Measurements from ENCODE around the gene PPIF. TPM values are rescaled to one million over a fixed set of nuclear protein-coding genes. Genes with fewer than 3 reads are reported as not detected.

PPIF gene
- total and polyA plus RNA-seq, 4 donors, result 22.2 to 84.3 (median 60.0) TPM

DNA sequence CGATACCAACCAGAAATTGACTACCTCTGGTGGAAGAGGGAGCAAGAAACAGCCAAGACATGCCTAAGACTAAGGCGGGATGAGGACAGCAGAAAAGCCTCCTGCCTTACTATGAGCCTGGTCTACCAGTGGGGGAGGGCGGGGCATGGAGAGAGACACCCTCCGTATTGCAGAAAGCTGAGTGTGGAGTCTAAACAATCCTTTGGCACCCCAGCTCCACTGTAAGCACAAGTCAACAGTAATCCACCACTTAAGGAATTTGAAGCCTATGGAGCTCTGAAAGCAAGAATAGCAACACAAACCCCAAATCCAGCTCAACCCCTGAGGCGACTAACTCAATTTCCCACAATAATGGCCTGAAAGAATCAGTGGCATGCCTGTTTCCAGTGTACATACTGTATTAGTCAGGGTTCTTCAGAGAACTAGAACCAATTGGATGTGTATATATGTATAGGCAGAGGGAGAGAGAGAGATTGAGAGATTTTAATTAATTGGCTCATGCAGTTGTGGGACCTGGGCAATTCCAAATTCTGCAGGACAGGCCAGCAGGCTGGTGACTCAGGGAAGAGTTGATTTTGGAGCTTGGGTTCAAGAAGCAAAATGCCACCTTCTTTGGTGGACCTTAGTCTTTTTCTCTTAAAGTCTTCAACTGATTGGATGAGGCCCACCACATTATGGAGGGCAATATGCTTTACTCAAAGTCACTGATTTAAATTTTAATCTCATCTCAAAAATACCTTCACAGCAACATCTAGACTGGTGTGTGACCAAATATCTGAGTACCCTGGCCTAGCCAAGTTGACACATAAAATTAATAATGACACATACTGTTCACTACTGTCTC, 13.5 kb downstream of the PPIF start:
- WGBS, result 89% methylated on average over 5 of the region's 5 CpGs
- H3K9me3 ChIP-seq (ENCODE audit: control insufficient read depth in 4 of 4, low read length in 3 of 4), result no peaks in the 10 kb centered on the region
- no peak overlapping the region for H3K9ac ChIP-seq (ENCODE audit: low read depth in 1 of 2, low read length in 2 of 2)
- TF ChIP-seq HNF4A (conservative IDR thresholded peaks at IDR 0.05), result no peak
- no peak for TF ChIP-seq FOXA1 (IDR thresholded peaks at IDR 0.05)
- TF ChIP-seq TAF1 (conservative IDR thresholded peaks at IDR 0.05), result no peak
- no peak for TF ChIP-seq EGR1 (IDR thresholded peaks at IDR 0.05; ENCODE audit: low read depth in 2 of 2)
- TF ChIP-seq MAX (IDR thresholded peaks at IDR 0.05), result no peak
- TF ChIP-seq FOXA2 (IDR thresholded peaks at IDR 0.05), result no peak
- TF ChIP-seq NR2F2 (IDR thresholded peaks at IDR 0.05), result no peak
- TF ChIP-seq, protein P1, sequence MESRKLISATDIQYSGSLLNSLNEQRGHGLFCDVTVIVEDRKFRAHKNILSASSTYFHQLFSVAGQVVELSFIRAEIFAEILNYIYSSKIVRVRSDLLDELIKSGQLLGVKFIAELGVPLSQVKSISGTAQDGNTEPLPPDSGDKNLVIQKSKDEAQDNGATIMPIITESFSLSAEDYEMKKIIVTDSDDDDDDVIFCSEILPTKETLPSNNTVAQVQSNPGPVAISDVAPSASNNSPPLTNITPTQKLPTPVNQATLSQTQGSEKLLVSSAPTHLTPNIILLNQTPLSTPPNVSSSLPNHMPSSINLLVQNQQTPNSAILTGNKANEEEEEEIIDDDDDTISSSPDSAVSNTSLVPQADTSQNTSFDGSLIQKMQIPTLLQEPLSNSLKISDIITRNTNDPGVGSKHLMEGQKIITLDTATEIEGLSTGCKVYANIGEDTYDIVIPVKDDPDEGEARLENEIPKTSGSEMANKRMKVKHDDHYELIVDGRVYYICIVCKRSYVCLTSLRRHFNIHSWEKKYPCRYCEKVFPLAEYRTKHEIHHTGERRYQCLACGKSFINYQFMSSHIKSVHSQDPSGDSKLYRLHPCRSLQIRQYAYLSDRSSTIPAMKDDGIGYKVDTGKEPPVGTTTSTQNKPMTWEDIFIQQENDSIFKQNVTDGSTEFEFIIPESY (IDR thresholded peaks at IDR 0.05), result no peak
- no peak for TF ChIP-seq SP1 (IDR thresholded peaks at IDR 0.05)
- no peak for TF ChIP-seq RXRA (IDR thresholded peaks at IDR 0.05)
- TF ChIP-seq CTCF (IDR thresholded peaks at IDR 0.05; ENCODE audit: low read depth, low read length, missing input control), result no peak
- TF ChIP-seq REST (IDR thresholded peaks at IDR 0.05), result no peak
- no peak for TF ChIP-seq RAD21 (IDR thresholded peaks at IDR 0.05)
- TF ChIP-seq YY1 (IDR thresholded peaks at IDR 0.05), result no peak
- TF ChIP-seq HNF4G (IDR thresholded peaks at IDR 0.05), result no peak
- TF ChIP-seq JUND (IDR thresholded peaks at IDR 0.05), result no peak
- TF ChIP-seq ATF3 (IDR thresholded peaks at IDR 0.05), result no peak
- TF ChIP-seq GABPA (IDR thresholded peaks at IDR 0.05 in 1 of 2, conservative IDR thresholded peaks at IDR 0.05 in 1 of 2), result no peak
- no peaks in the 10 kb centered on the region for H3K27me3 ChIP-seq (ENCODE audit: control insufficient read depth in 4 of 4, insufficient read depth in 4 of 4, low read length in 3 of 4)
- peaks cover 0 to 7% (median 1%) of the 10 kb centered on the region in 4 donors for H3K4me1 ChIP-seq (ENCODE audit: control insufficient read depth in 4 of 4, insufficient read depth in 4 of 4, low read length in 3 of 4)
- H3K27ac ChIP-seq (ENCODE audit: low read depth in 1 of 2, low read length in 2 of 2), result no peak overlapping the region
- DNase-seq (ENCODE audit: low spot score), result no peak
- H3K36me3 ChIP-seq (ENCODE audit: control insufficient read depth in 4 of 4, insufficient read depth in 3 of 4, low read depth in 1 of 4, low read length in 3 of 4), result peaks cover 0 to under 1% (median 0%) of the 10 kb centered on the region in 4 donors
- H3K4me3 ChIP-seq (ENCODE audit: low read depth in 1 of 3, low read length in 3 of 3), result no peak overlapping the region
